GM18867 (cell line): ENCODE measurements around the gene PCDHGA5.
A peak's percentile ranks its signal among the peaks of the same experiment; 100 is the strongest.
"Not testable (repeated sequence)": the region's sequence is repeated elsewhere in the genome, so short reads cannot be mapped to it uniquely, and the experiment has no call there.

Experiments
- ATAC-seq: cut with Tn5 transposase; IDR thresholded peaks from one replicate; pipeline ENCODE4 v1.9.1; 2021; ENCODE audit warnings: mild to moderate bottlenecking, moderate library complexity; ENCODE audit not compliant: unreplicated experiment

PCDHGA5 gene

GRCh38 chr5:141363952-141364660 lies at the start of gene PCDHGA5:
Gene PCDHGA5 (plus strand): TSS chr5:141364162. CDS start chr5:141364331, 169 bp downstream.
- ATAC-seq = no peak

GRCh38 chr5:141316963-141317362 lies 47.0 kb upstream of the PCDHGA5 start:
- not testable (repeated sequence) for ATAC-seq

- ATAC-seq = no peak
Observed at GRCh38 chr5:141319202-141319601, 44.8 kb upstream of the PCDHGA5 start.

- no peak for ATAC-seq
Observed at GRCh38 chr5:141319699-141320098, 44.3 kb upstream of the PCDHGA5 start.

GRCh38 chr5:141320225-141321169 lies 43.5 kb upstream of the PCDHGA5 start, which contains the start of gene TAF7:
Gene TAF7 (minus strand): TSS chr5:141320784. CDS start chr5:141320044, 740 bp downstream.
- ATAC-seq = peak; percentile 94

- ATAC-seq = no peak
Observed at GRCh38 chr5:141322261-141322660, 41.7 kb upstream of the PCDHGA5 start.

- ATAC-seq = peak; percentile 84
Observed at GRCh38 chr5:141326088-141326854, 37.7 kb upstream of the PCDHGA5 start.

GRCh38 chr5:141328231-141328630 lies 35.7 kb upstream of the PCDHGA5 start:
- ATAC-seq = no peak

GRCh38 chr5:141330299-141331080 lies 33.5 kb upstream of the PCDHGA5 start, which contains the start of gene PCDHGA1:
Gene PCDHGA1 (plus strand): TSS chr5:141330514.
- peak; percentile 42 for ATAC-seq

GRCh38 chr5:141332571-141332970 lies 31.4 kb upstream of the PCDHGA5 start:
- ATAC-seq = not testable (repeated sequence)

- ATAC-seq = no peak
Observed at GRCh38 chr5:141338538-141339306, 25.2 kb upstream of the PCDHGA5 start, which contains the start of gene PCDHGA2. Gene PCDHGA2 (plus strand): TSS chr5:141338760.

- ATAC-seq = not testable (repeated sequence)
Observed at GRCh38 chr5:141340781-141341354, 23.1 kb upstream of the PCDHGA5 start.

- ATAC-seq = no peak
Observed at GRCh38 chr5:141342773-141343172, 21.2 kb upstream of the PCDHGA5 start.

- no peak for ATAC-seq
Observed at GRCh38 chr5:141343242-141343952, 20.6 kb upstream of the PCDHGA5 start, which contains the start of gene PCDHGA3. Gene PCDHGA3 (plus strand): TSS chr5:141343829. CDS start chr5:141344034, 205 bp downstream.

- no peak for ATAC-seq
Observed at GRCh38 chr5:141343953-141344463, 20.0 kb upstream of the PCDHGA5 start.

GRCh38 chr5:141345327-141345726 lies 18.6 kb upstream of the PCDHGA5 start:
- ATAC-seq = no peak

- not testable (repeated sequence) for ATAC-seq
Observed at GRCh38 chr5:141346017-141346416, 17.9 kb upstream of the PCDHGA5 start.
